A549 (cell line): Measurements from ENCODE around the gene FGF3.

ENCODE experiments used
- CEBPB ChIP-seq, 2 experiments: fragments of >200 bp in 1 of 2; sonication (Bioruptor Twin) in 1 of 2; formaldehyde crosslinking in 1 of 2; IDR thresholded peaks; 2 replicates each; pipeline ENCODE4 v1.6.1; 2012 to 2016
- CHD4 ChIP-seq: fragments of 200-600 bp; sonication (generic); IDR thresholded peaks from 2 replicates; pipeline ENCODE4 v1.6.1; 2016; ENCODE audit warnings: antibody characterized with exemption, mild to moderate bottlenecking, borderline replicate concordance
- HDAC2 ChIP-seq: fragments of 200-600 bp; sonication (generic); IDR thresholded peaks from 2 replicates; pipeline ENCODE4 v1.6.1; 2016
- MYC ChIP-seq: IDR thresholded peaks from 2 replicates; pipeline ENCODE4 v1.6.1; 2012; ENCODE audit warnings: mild to moderate bottlenecking, inconsistent platforms, low read length, improper control_type of control experiment, borderline replicate concordance
- POLR2A ChIP-seq: IDR thresholded peaks from 2 replicates; pipeline ENCODE4 v1.6.1; 2012; ENCODE audit warnings: mild to moderate bottlenecking, low read length
- TF ChIP-seq, protein P1 (sequence below): fragments of 200-600 bp; sonication (generic); IDR thresholded peaks from 2 replicates; pipeline ENCODE4 v1.6.1; 2016; ENCODE audit warnings: antibody characterized with exemption, mild to moderate bottlenecking, moderate library complexity
- TF ChIP-seq, protein P2 (sequence below): fragments of >200 bp; sonication (Bioruptor Twin); formaldehyde crosslinking; IDR thresholded peaks from 3 replicates; pipeline ENCODE4 v1.5.1; 2016

DNA sequence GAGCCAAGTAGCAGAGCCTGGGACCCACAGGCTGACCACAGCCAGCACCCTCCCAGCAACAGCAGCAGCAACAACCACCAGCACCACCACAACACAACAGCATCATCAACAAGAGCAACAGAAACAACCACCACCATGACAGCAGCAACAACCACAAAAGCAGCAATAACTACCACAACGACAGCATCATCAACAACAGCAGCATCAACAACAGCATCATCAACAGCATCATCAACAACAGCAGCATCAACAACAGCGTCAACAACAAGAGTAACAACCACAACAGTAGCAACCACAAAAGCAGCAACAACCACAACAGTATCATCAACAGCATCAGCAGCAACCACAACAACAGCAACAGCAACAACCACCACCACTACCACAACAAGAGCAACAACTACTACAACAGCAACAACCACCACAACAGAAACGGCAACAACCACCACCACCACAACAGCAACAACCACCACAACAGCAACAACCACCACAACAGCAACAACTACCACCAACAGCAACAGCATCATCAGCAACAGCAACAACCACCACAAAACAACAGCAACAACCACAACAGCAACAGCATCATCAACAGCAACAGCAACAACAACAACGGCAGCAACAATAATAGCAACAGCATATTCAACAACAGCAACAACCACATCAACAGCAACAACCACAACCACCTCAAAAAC, 22.1 kb upstream of the FGF3 start:
- TF ChIP-seq, protein P1, sequence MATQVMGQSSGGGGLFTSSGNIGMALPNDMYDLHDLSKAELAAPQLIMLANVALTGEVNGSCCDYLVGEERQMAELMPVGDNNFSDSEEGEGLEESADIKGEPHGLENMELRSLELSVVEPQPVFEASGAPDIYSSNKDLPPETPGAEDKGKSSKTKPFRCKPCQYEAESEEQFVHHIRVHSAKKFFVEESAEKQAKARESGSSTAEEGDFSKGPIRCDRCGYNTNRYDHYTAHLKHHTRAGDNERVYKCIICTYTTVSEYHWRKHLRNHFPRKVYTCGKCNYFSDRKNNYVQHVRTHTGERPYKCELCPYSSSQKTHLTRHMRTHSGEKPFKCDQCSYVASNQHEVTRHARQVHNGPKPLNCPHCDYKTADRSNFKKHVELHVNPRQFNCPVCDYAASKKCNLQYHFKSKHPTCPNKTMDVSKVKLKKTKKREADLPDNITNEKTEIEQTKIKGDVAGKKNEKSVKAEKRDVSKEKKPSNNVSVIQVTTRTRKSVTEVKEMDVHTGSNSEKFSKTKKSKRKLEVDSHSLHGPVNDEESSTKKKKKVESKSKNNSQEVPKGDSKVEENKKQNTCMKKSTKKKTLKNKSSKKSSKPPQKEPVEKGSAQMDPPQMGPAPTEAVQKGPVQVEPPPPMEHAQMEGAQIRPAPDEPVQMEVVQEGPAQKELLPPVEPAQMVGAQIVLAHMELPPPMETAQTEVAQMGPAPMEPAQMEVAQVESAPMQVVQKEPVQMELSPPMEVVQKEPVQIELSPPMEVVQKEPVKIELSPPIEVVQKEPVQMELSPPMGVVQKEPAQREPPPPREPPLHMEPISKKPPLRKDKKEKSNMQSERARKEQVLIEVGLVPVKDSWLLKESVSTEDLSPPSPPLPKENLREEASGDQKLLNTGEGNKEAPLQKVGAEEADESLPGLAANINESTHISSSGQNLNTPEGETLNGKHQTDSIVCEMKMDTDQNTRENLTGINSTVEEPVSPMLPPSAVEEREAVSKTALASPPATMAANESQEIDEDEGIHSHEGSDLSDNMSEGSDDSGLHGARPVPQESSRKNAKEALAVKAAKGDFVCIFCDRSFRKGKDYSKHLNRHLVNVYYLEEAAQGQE: no peak
- TF ChIP-seq, protein P2, sequence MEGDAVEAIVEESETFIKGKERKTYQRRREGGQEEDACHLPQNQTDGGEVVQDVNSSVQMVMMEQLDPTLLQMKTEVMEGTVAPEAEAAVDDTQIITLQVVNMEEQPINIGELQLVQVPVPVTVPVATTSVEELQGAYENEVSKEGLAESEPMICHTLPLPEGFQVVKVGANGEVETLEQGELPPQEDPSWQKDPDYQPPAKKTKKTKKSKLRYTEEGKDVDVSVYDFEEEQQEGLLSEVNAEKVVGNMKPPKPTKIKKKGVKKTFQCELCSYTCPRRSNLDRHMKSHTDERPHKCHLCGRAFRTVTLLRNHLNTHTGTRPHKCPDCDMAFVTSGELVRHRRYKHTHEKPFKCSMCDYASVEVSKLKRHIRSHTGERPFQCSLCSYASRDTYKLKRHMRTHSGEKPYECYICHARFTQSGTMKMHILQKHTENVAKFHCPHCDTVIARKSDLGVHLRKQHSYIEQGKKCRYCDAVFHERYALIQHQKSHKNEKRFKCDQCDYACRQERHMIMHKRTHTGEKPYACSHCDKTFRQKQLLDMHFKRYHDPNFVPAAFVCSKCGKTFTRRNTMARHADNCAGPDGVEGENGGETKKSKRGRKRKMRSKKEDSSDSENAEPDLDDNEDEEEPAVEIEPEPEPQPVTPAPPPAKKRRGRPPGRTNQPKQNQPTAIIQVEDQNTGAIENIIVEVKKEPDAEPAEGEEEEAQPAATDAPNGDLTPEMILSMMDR: no peak
- TF ChIP-seq HDAC2: no peak
- TF ChIP-seq CHD4: no peak
- no peak for TF ChIP-seq POLR2A
- no peak for TF ChIP-seq CEBPB (IDR thresholded peaks at IDR 0.05)
- no peak for TF ChIP-seq MYC
